A673 (cell line): Measurements from ENCODE around the gene PPP1R14D. TPM values are rescaled to one million over a fixed set of nuclear protein-coding genes. Genes with fewer than 3 reads are reported as not detected.

Experiments used
- BruUV-seq: library from RNA; stranded (reverse); fragments of 400-500 nt; replicated peaks from 2 replicates; lab custom pipeline; 2021; lab: Mats Ljungman, UMichigan
- CTCF ChIA-PET: fragments of 300-600 bp; sonication (Branson Sonifier 250); formaldehyde crosslinking; loops from one replicate; lab custom pipeline; 2022; ENCODE audit warnings: antibody characterized with exemption; lab: Charles Lee
- POLR2A ChIA-PET: fragments of 300-600 bp; sonication (Branson Sonifier 250); formaldehyde crosslinking; loops from one replicate; lab custom pipeline; 2022; ENCODE audit warnings: antibody characterized with exemption; ENCODE audit not compliant: low non-redundant PET; lab: Charles Lee
- DNase-seq: peaks from one replicate; pipeline ENCODE4 v3.0.0-alpha.2; 2015; ENCODE audit warnings: low spot score
- H3K27ac ChIP-seq: fragments of 200-600 bp; sonication (generic); 2 replicates; pipeline ENCODE4 v1.5.1; 2016; ENCODE audit warnings: mixed run types, low read depth, mild to moderate bottlenecking, mixed read lengths, antibody characterized with exemption, low read length; ENCODE audit not compliant: poor library complexity, severe bottlenecking
- H3K27me3 ChIP-seq: fragments of 200-600 bp; sonication (generic); replicated peaks from 2 replicates; pipeline ENCODE4 v1.6.1; 2017; ENCODE audit warnings: mixed run types, low read depth, mild to moderate bottlenecking, mixed read lengths, antibody characterized with exemption, low read length; ENCODE audit not compliant: insufficient read depth, poor library complexity
- H3K36me3 ChIP-seq: fragments of 200-600 bp; sonication (generic); 2 replicates; pipeline ENCODE4 v1.6.1; 2016; ENCODE audit warnings: mixed run types, mild to moderate bottlenecking, mixed read lengths, antibody characterized with exemption, low read length; ENCODE audit not compliant: insufficient read depth, poor library complexity, severe bottlenecking
- H3K4me1 ChIP-seq: fragments of 200-600 bp; sonication (generic); 2 replicates; pipeline ENCODE4 v1.6.1; 2017; ENCODE audit warnings: mixed run types, mild to moderate bottlenecking, mixed read lengths, antibody characterized with exemption, low read length; ENCODE audit not compliant: insufficient read depth, poor library complexity, severe bottlenecking
- H3K4me3 ChIP-seq: fragments of 200-600 bp; sonication (generic); 2 replicates; pipeline ENCODE4 v1.5.1; 2016; ENCODE audit warnings: low read depth, mixed run types, mild to moderate bottlenecking, mixed read lengths, low read length; ENCODE audit not compliant: poor library complexity, severe bottlenecking
- H3K9me3 ChIP-seq: fragments of 200-600 bp; sonication (generic); 2 replicates; pipeline ENCODE4 v1.6.1; 2016; ENCODE audit warnings: mixed run types, low read depth, mild to moderate bottlenecking, mixed read lengths, antibody characterized with exemption, low read length; ENCODE audit not compliant: poor library complexity, severe bottlenecking
- EZH2 ChIP-seq: fragments of 200-600 bp; sonication (generic); IDR thresholded peaks from 2 replicates; pipeline ENCODE4 v1.6.1; 2017; ENCODE audit warnings: borderline replicate concordance, low read depth, mild to moderate bottlenecking, mixed read lengths, antibody characterized with exemption, low read length; ENCODE audit not compliant: poor library complexity, severe bottlenecking
- intact Hi-C: fragments of 100-400 bp; cut with micrococcal nuclease; formaldehyde crosslinking; loops from one replicate; pipeline ENCODE4 v1.10.0; 2022; ENCODE audit not compliant: unreplicated experiment
- total RNA-seq: library from RNA; stranded (reverse); gene quantifications from 2 replicates; pipeline ENCODE4 v1.2.3, GENCODE V29; 2021
- TF ChIP-seq, protein P1 (sequence below): fragments of 300-800, 200-600 bp; sonication (generic); conservative IDR thresholded peaks from 2 replicates; pipeline ENCODE4 v1.5.1; 2017; ENCODE audit warnings: low read depth, mild to moderate bottlenecking, antibody characterized with exemption, low read length, moderate library complexity, mixed read lengths

Gene PPP1R14D
- total RNA-seq, 1 experiment from 2014 or later: not detected

DNA sequence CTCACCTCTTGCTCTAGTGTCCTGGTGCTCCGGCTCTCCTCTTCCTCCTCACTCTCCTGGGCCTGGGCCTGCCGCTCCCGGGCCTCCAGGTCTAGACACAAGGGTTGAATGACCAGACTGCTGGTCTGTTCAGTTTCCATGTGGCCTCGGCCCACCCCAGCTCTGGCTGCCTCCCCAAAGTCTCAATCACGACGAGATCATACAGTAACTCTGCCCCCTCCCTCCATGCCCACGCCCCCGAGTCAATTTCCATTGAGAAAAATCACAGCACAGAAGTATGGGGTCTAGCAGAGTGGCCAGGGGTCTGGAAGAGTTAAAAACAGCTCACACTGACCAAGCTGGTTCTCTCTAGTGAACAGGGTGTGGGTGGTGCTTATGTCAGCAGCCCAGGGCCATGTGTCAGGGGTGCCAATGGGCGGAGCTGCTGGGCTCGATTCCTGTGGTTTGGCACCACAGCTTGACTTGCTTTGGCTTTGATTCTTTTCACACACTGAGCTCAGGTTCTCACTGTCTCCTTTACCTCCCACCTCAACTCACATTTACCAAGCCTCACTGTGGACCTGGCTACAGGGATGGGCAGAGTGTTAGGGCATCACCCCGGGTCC, 51.9 kb downstream of the PPP1R14D start:
- no peaks in the 10 kb centered on the region for H3K4me1 ChIP-seq
- H3K36me3 ChIP-seq: peaks cover 33% of the 10 kb centered on the region
- CTCF ChIA-PET: no interaction called here
- TF ChIP-seq, protein P1, sequence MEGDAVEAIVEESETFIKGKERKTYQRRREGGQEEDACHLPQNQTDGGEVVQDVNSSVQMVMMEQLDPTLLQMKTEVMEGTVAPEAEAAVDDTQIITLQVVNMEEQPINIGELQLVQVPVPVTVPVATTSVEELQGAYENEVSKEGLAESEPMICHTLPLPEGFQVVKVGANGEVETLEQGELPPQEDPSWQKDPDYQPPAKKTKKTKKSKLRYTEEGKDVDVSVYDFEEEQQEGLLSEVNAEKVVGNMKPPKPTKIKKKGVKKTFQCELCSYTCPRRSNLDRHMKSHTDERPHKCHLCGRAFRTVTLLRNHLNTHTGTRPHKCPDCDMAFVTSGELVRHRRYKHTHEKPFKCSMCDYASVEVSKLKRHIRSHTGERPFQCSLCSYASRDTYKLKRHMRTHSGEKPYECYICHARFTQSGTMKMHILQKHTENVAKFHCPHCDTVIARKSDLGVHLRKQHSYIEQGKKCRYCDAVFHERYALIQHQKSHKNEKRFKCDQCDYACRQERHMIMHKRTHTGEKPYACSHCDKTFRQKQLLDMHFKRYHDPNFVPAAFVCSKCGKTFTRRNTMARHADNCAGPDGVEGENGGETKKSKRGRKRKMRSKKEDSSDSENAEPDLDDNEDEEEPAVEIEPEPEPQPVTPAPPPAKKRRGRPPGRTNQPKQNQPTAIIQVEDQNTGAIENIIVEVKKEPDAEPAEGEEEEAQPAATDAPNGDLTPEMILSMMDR: no peak
- no peak for TF ChIP-seq EZH2
- no peaks in the 10 kb centered on the region for H3K27me3 ChIP-seq
- no TSS peak for BruUV-seq
- no peak overlapping the region for H3K4me3 ChIP-seq
- DNase-seq: no peak
- H3K9me3 ChIP-seq: no peaks in the 10 kb centered on the region
- POLR2A ChIA-PET: no interaction called here
- intact Hi-C loops: no loop called here
- H3K27ac ChIP-seq: no peak overlapping the region

DNA sequence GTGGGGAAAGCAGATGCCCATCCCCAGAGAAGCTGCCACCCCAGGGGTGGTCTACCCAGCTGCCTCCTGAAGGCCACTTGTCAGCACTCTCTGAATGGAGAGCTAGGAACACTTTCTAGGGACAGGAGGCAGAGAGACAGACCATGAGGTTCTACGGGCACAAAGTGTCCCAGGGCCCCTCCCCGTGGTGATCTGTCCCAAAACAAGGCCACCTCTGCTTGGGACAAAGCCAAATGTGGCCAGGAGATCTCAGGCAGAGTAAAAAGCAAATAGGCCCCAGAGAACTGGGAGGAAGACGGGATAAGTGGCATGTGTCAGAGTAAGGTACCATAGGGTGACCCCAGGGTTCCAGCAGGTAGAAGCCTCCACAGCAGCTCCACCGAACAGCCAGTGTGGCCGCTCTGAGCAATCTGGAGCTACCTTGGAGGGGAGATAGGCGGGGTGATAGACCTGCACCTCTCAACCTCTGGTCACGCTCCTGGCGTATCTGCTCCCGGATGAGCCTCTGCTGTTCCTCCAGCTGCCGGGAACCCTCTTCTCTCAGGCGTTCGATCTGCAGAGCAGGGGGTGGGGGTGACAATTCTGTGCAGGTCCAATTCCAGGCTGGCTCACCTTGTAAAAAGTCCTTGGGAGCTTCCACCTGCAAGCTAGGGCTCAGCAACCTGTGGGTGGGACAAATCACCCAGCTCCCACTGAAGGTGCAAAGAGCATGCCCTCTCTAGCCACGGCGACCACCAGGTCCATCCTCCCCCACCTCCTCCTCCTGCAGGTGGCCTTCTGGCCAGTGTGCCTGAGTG, 52.6 kb downstream of the PPP1R14D start:
- no TSS peak for BruUV-seq
- no peak for DNase-seq
- Histone ChIP-seq H3K9me3 (no peaks in the 10 kb centered on the region), H3K4me3 (no peak overlapping the region), H3K27ac (no peak overlapping the region), H3K36me3 (peaks cover 33% of the 10 kb centered on the region), H3K27me3 (no peaks in the 10 kb centered on the region), H3K4me1 (no peaks in the 10 kb centered on the region)
- TF ChIP-seq, protein P1: no peak
- no peak for TF ChIP-seq EZH2
- CTCF ChIA-PET: no interaction called here
- POLR2A ChIA-PET: no interaction called here
- intact Hi-C loops: no loop called here

DNA sequence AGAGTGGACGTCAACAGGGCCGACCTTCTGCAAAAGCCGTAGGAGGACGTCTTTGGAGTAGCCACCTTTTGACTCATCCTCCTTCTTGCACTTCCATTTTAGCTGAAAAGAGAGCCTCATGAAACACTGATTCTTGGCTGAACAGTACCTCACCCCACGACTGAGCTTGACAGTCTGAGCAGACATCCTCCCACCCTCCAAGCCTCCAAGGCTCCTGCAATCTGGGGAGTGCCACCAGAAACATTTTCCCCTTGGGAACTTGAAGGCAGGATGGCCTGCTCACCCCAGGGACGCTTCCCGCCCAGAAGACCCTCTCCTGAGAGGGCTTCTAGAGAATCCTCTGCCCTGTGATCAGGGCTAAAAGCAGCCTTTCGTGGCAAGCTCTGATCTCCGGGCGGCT, 53.5 kb downstream of the PPP1R14D start:
- intact Hi-C loops: no loop called here
- BruUV-seq: no TSS peak
- ChIA-PET CTCF (no interaction called here), POLR2A (no interaction called here)
- H3K27me3 ChIP-seq: no peaks in the 10 kb centered on the region
- DNase-seq: no peak
- H3K27ac ChIP-seq: no peak overlapping the region
- H3K4me1 ChIP-seq: no peaks in the 10 kb centered on the region
- no peak for TF ChIP-seq EZH2
- TF ChIP-seq, protein P1: no peak
- no peak overlapping the region for H3K4me3 ChIP-seq
- no peaks in the 10 kb centered on the region for H3K9me3 ChIP-seq
- peaks cover 33% of the 10 kb centered on the region for H3K36me3 ChIP-seq
